Hepatocyte (in vitro differentiated cells): ENCODE measurements around the gene PSMB2. TPM values are rescaled to one million over a fixed set of nuclear protein-coding genes. Genes with fewer than 3 reads are reported as not detected.

Experiments used
- DNase-seq: peaks from one replicate; pipeline ENCODE4 v3.0.0-alpha.2; 2016; ENCODE audit warnings: low spot score
- H2AFZ ChIP-seq: fragments of 200-600 bp; sonication (generic); 2 replicates; pipeline ENCODE4 v1.6.0; 2016; ENCODE audit warnings: antibody characterized with exemption, mild to moderate bottlenecking
- H3K27ac ChIP-seq: fragments of 200-600 bp; sonication (generic); 2 replicates; pipeline ENCODE4 v1.5.1; 2016; ENCODE audit warnings: mild to moderate bottlenecking
- H3K27me3 ChIP-seq: fragments of 200-600 bp; sonication (generic); 2 replicates; pipeline ENCODE4 v1.6.1; 2016
- H3K36me3 ChIP-seq: fragments of 200-600 bp; sonication (generic); replicated peaks from 2 replicates; pipeline ENCODE4 v1.5.1; 2016; ENCODE audit warnings: low read depth; ENCODE audit not compliant: insufficient read depth
- H3K4me1 ChIP-seq: fragments of 200-600 bp; sonication (generic); 2 replicates; pipeline ENCODE4 v1.5.1; 2016; ENCODE audit warnings: mild to moderate bottlenecking, moderate library complexity; ENCODE audit not compliant: insufficient read depth
- H3K4me2 ChIP-seq: fragments of 200-600 bp; sonication (generic); 2 replicates; pipeline ENCODE4 v1.6.0; 2016
- H3K4me3 ChIP-seq: fragments of 200-600 bp; sonication (generic); 2 replicates; pipeline ENCODE4 v1.5.1; 2016; ENCODE audit warnings: mild to moderate bottlenecking
- H3K79me2 ChIP-seq: fragments of 200-600 bp; sonication (generic); 2 replicates; pipeline ENCODE4 v1.6.0; 2017; ENCODE audit warnings: mild to moderate bottlenecking
- H3K9me2 ChIP-seq: fragments of 200-600 bp; sonication (generic); replicated peaks from 2 replicates; pipeline ENCODE4 v1.6.0; 2017; ENCODE audit warnings: mild to moderate bottlenecking; ENCODE audit not compliant: insufficient read depth
- H3K9me3 ChIP-seq: fragments of 200-600 bp; sonication (generic); 2 replicates; pipeline ENCODE4 v1.5.1; 2016; ENCODE audit warnings: low read depth, mild to moderate bottlenecking
- H4K20me1 ChIP-seq: fragments of 200-600 bp; sonication (generic); 2 replicates; pipeline ENCODE4 v1.6.0; 2016; ENCODE audit warnings: mild to moderate bottlenecking; ENCODE audit not compliant: insufficient read depth, poor library complexity, severe bottlenecking
- CTCF ChIP-seq: fragments of 200-600 bp; sonication (generic); IDR thresholded peaks from 2 replicates; pipeline ENCODE4 v1.5.1; 2016; ENCODE audit warnings: antibody characterized with exemption, mild to moderate bottlenecking; ENCODE audit not compliant: poor library complexity
- EZH2 ChIP-seq: fragments of 200-600 bp; sonication (generic); IDR thresholded peaks from 2 replicates; pipeline ENCODE4 v1.6.1; 2016; ENCODE audit warnings: antibody characterized with exemption, mild to moderate bottlenecking, borderline replicate concordance
- EZH2phosphoT487 ChIP-seq: fragments of 200-600 bp; sonication (generic); IDR thresholded peaks from one replicate; pipeline ENCODE4 v1.6.1; 2018; ENCODE audit warnings: antibody characterized with exemption, mild to moderate bottlenecking, low read depth, moderate library complexity; ENCODE audit not compliant: unreplicated experiment, severe bottlenecking
- WGBS: methylation state at CpG from one replicate; pipeline ENCODE4 v1.1.6; 2016; ENCODE audit warnings: low lambda C conversion rate; ENCODE audit errors: missing lambda C conversion rate; 5-methylcytosine and 5-hydroxymethylcytosine counted together
- polyA plus RNA-seq: library from polyadenylated mRNA; unstranded; fragments of >200 nt; fragmentation: Nextera tagmentation; extraction: Ambion mirVana; gene quantifications from 2 replicates; pipeline ENCODE4 v1.2.1, GENCODE V29; 2016
- total RNA-seq: library from RNA; depleted of rRNA; stranded (reverse); fragments of >200 nt; gene quantifications from 2 replicates; pipeline ENCODE4 v1.2.3, GENCODE V29; 2014

The PSMB2 gene
- total and polyA plus RNA-seq, 2 experiments from 2014 or later = 42.6 to 98.8 TPM

GRCh38 chr1:35594005-35594760 is 47.1 kb downstream of the PSMB2 start:
- H3K27ac ChIP-seq = peak overlapping the region; percentile 65
- 95% methylated on average over 9 of the region's 9 CpGs for WGBS
- H3K36me3 ChIP-seq = no peaks in the 10 kb centered on the region
- H3K9me3 ChIP-seq = no peaks in the 10 kb centered on the region
- H3K9me2 ChIP-seq = no peaks in the 10 kb centered on the region
- H3K4me3 ChIP-seq = no peak overlapping the region
- TF ChIP-seq CTCF (no peak), EZH2 (no peak), EZH2phosphoT487 (no peak)
- H3K4me2 ChIP-seq = no peak overlapping the region
- H3K27me3 ChIP-seq = no peaks in the 10 kb centered on the region
- H3K4me1 ChIP-seq = no peaks in the 10 kb centered on the region
- DNase-seq = no peak
- H3K79me2 ChIP-seq = no peaks in the 10 kb centered on the region
- H2AFZ ChIP-seq = no peak overlapping the region
- no peaks in the 10 kb centered on the region for H4K20me1 ChIP-seq

GRCh38 chr1:35592991-35593769 is 48.1 kb downstream of the PSMB2 start:
- Histone ChIP-seq H2AFZ (no peak overlapping the region), H3K27ac (peak overlapping the region; percentile 65), H3K36me3 (no peaks in the 10 kb centered on the region), H3K27me3 (no peaks in the 10 kb centered on the region), H3K9me2 (no peaks in the 10 kb centered on the region), H4K20me1 (no peaks in the 10 kb centered on the region), H3K9me3 (no peaks in the 10 kb centered on the region), H3K4me1 (no peaks in the 10 kb centered on the region), H3K79me2 (no peaks in the 10 kb centered on the region), H3K4me3 (no peak overlapping the region), H3K4me2 (peak overlapping the region; percentile 11)
- WGBS = 71% methylated on average over 8 of the region's 8 CpGs
- TF ChIP-seq CTCF (no peak), EZH2phosphoT487 (no peak), EZH2 (no peak)
- peak; percentile 67 for DNase-seq

GRCh38 chr1:35591211-35591610 is 50.1 kb downstream of the PSMB2 start:
- no peaks in the 10 kb centered on the region for H4K20me1 ChIP-seq
- H3K27ac ChIP-seq = no peak overlapping the region
- H3K4me1 ChIP-seq = no peaks in the 10 kb centered on the region
- no peaks in the 10 kb centered on the region for H3K27me3 ChIP-seq
- H3K4me2 ChIP-seq = no peak overlapping the region
- no peaks in the 10 kb centered on the region for H3K9me2 ChIP-seq
- H3K9me3 ChIP-seq = no peaks in the 10 kb centered on the region
- TF ChIP-seq EZH2 (no peak), EZH2phosphoT487 (no peak), CTCF (no peak)
- 98% methylated on average over 8 of the region's 8 CpGs for WGBS
- H3K4me3 ChIP-seq = no peak overlapping the region
- no peak for DNase-seq
- no peaks in the 10 kb centered on the region for H3K79me2 ChIP-seq
- no peak overlapping the region for H2AFZ ChIP-seq
- no peaks in the 10 kb centered on the region for H3K36me3 ChIP-seq
